Measurements from ENCODE around the gene TSEN2. TPM values are rescaled to one million over a fixed set of nuclear protein-coding genes. Genes with fewer than 3 reads are reported as not detected.
"Not testable (repeated sequence)": the region's sequence is repeated elsewhere in the genome, so short reads cannot be mapped to it uniquely, and the experiment has no call there.

Gene TSEN2
- total RNA-seq, 4 donors from 2014 or later, result 16.1 to 26.7 (median 21.4) TPM

DNA sequence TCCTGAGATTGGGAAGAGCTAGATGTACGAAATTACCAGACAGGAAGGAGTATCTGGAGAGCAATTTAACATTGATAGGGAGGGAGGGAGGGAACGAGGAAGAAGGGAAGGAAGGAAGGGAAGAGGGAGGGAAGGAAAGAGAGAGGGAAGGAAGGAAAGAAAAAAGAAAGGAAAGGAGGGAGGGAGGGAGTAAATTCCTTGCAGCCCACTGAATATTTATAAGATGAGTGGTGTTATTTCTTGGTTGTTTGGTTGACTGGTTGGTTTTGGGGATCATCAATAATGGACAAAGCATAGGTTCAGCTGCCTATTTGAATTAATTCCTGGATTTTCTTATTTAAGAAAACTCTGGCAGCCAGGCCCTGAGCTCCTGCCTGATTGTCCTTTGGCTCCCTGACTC, 15.5 kb upstream of the TSEN2 start:
- no peak for ATAC-seq
- Histone ChIP-seq H3K4me1 (no peaks in the 10 kb centered on the region), H3K9me3 (no peaks in the 10 kb centered on the region), H3K4me3 (no peak overlapping the region), H3K36me3 (no peaks in the 10 kb centered on the region), H3K27me3 (peaks cover 4% of the 10 kb centered on the region), H3K27ac (no peak overlapping the region)
- whole genome bisulfite sequencing, 2 donors (ENCODE audit: low coverage in 1 of 2), result 60 to 61% methylated on average over 1 to 2 of the region's 2 CpGs
- TF ChIP-seq POLR2AphosphoS5 (IDR thresholded peaks at IDR 0.05) (no peak), EP300 (IDR thresholded peaks at IDR 0.05) (no peak), POLR2A (IDR thresholded peaks at IDR 0.05) (no peak), CTCF (IDR thresholded peaks at IDR 0.05) (no peak)

- H3K27ac ChIP-seq, H3K4me3 ChIP-seq, ATAC-seq, H3K4me1 ChIP-seq, H3K27me3 ChIP-seq, H3K9me3 ChIP-seq, H3K36me3 ChIP-seq: not testable (repeated sequence)
- WGBS, 2 donors (ENCODE audit: low coverage in 1 of 2), result 0% methylated on average over 1 of the region's 7 CpGs; no CpG with 5 or more reads in 1 of the 2 donors
These were observed 15.1 kb upstream of the TSEN2 start for GRCh38 chr3:12469222-12469621.

DNA sequence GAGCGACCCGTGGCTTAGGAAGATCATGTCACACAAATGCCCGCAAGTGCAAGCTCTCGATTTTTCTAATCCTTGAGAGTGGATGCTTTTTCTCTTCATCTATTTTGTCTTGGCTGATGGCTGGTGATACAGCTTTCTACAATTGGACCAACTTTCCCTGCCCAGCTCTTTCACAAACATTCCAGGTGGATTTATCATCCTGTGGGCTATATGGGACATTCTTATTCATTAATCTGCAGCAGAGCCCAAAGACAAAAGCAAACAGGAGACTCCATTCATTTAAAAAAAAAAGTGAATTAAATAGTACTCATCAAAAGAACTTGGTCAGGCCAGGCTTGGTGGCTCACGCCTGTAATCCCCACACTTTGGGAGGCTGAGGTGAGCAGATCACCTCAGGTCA, 14.2 kb upstream of the TSEN2 start:
- H3K36me3 ChIP-seq, result no peaks in the 10 kb centered on the region
- H3K27ac ChIP-seq, result no peak overlapping the region
- 61 to 71% methylated on average over 1 to 5 of the region's 5 CpGs for WGBS, 2 donors (ENCODE audit: low coverage in 1 of 2)
- no peaks in the 10 kb centered on the region for H3K4me1 ChIP-seq
- no peak for ATAC-seq
- no peak for TF ChIP-seq POLR2A (IDR thresholded peaks at IDR 0.05)
- no peak for TF ChIP-seq EP300 (IDR thresholded peaks at IDR 0.05)
- no peak for TF ChIP-seq POLR2AphosphoS5 (IDR thresholded peaks at IDR 0.05)
- TF ChIP-seq CTCF (IDR thresholded peaks at IDR 0.05), result no peak
- H3K27me3 ChIP-seq, result peaks cover 4% of the 10 kb centered on the region
- H3K9me3 ChIP-seq, result no peaks in the 10 kb centered on the region
- no peak overlapping the region for H3K4me3 ChIP-seq

GRCh38 chr3:12470680-12471079, 13.6 kb upstream of the TSEN2 start:
- Histone ChIP-seq H3K4me3 (no peak overlapping the region), H3K36me3 (no peaks in the 10 kb centered on the region), H3K27ac (no peak overlapping the region), H3K4me1 (no peaks in the 10 kb centered on the region), H3K9me3 (no peaks in the 10 kb centered on the region), H3K27me3 (peaks cover 4% of the 10 kb centered on the region)
- WGBS, 2 donors (ENCODE audit: low coverage in 1 of 2), result 82 to 100% methylated on average over 1 to 3 of the region's 3 CpGs
- ATAC-seq, result no peak
- TF ChIP-seq EP300 (IDR thresholded peaks at IDR 0.05) (no peak), POLR2AphosphoS5 (IDR thresholded peaks at IDR 0.05) (no peak), POLR2A (IDR thresholded peaks at IDR 0.05) (no peak), CTCF (IDR thresholded peaks at IDR 0.05) (no peak)

DNA sequence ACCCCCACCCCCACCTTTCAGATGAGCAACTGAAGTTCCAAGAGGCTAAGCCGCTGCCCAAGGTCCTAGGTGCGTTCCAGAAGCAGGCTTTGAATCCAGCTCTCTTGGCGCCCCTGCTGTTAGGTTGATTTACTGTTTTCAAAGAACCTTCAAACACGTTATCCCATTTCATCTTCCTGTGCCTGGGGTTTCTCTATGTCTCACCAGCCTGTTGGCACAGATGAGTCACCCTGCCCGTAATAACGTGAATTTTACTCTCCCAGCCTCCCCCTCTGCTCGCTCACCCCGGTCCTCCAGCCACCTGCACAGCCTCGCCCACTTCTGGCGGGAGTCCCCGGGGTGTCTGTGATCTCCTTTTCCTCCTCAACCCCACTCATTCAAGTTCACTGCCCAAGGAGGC, 13.0 kb upstream of the TSEN2 start:
- TF ChIP-seq EP300 (IDR thresholded peaks at IDR 0.05) (no peak), CTCF (IDR thresholded peaks at IDR 0.05) (no peak), POLR2A (IDR thresholded peaks at IDR 0.05) (no peak), POLR2AphosphoS5 (IDR thresholded peaks at IDR 0.05) (no peak)
- Histone ChIP-seq H3K36me3 (no peaks in the 10 kb centered on the region), H3K4me1 (no peaks in the 10 kb centered on the region), H3K4me3 (no peak overlapping the region), H3K9me3 (no peaks in the 10 kb centered on the region), H3K27me3 (peaks cover under 1% of the 10 kb centered on the region), H3K27ac (no peak overlapping the region)
- WGBS, 2 donors (ENCODE audit: low coverage in 1 of 2), result 47 to 73% methylated on average over 5 to 10 of the region's 11 CpGs
- ATAC-seq, result no peak
